GM11168 (cell line): Measurements from ENCODE around the gene ZBTB5.
"Not testable (repeated sequence)": the region's sequence is repeated elsewhere in the genome, so short reads cannot be mapped to it uniquely, and the experiment has no call there.

ENCODE experiments used
- in situ Hi-C: fragments of 300-500 bp; cut with MboI; formaldehyde crosslinking; loops from one replicate; pipeline ENCODE4 v1.12.0; 2022; ENCODE audit warnings: low sequenced_read_pairs; ENCODE audit not compliant: unreplicated experiment

Gene ZBTB5

GRCh38 chr9:37486616-37487548, 21.6 kb upstream of the ZBTB5 start:
- in situ Hi-C loops: no loop called here

- in situ Hi-C loops: no loop called here
Observed at GRCh38 chr9:37486256-37486615, 21.0 kb upstream of the ZBTB5 start.

- in situ Hi-C loops: no loop called here
Observed at GRCh38 chr9:37485389-37486255, 20.4 kb upstream of the ZBTB5 start, which contains the start of gene POLR1E. Gene POLR1E (plus strand): TSS chr9:37485948. CDS start chr9:37486048, 100 bp downstream.

GRCh38 chr9:37480759-37481158, 15.5 kb upstream of the ZBTB5 start:
- in situ Hi-C loops: no loop called here

- in situ Hi-C loops: not testable (repeated sequence)
Observed at GRCh38 chr9:37477987-37478619, 12.9 kb upstream of the ZBTB5 start.

GRCh38 chr9:37477443-37477842, 12.2 kb upstream of the ZBTB5 start:
- in situ Hi-C loops: not testable (repeated sequence)

GRCh38 chr9:37476930-37477329, 11.7 kb upstream of the ZBTB5 start:
- in situ Hi-C loops: no loop called here

- in situ Hi-C loops: no loop called here
Observed at GRCh38 chr9:37474438-37474837, 9.2 kb upstream of the ZBTB5 start.

GRCh38 chr9:37473982-37474381, 8.7 kb upstream of the ZBTB5 start:
- in situ Hi-C loops: not testable (repeated sequence)

GRCh38 chr9:37471942-37472684, 6.9 kb upstream of the ZBTB5 start:
- in situ Hi-C loops: no loop called here

- in situ Hi-C loops: no loop called here
Observed at GRCh38 chr9:37468620-37469019, 3.4 kb upstream of the ZBTB5 start.

GRCh38 chr9:37467530-37467929, 2.3 kb upstream of the ZBTB5 start:
- in situ Hi-C loops: not testable (repeated sequence)

- in situ Hi-C loops: no loop called here
Observed at GRCh38 chr9:37466037-37466709, 923 bp upstream of the ZBTB5 start.

GRCh38 chr9:37464426-37465248, 613 bp downstream of the ZBTB5 start:
- in situ Hi-C loops: no loop called here

- in situ Hi-C loops: no loop called here
Observed at GRCh38 chr9:37464006-37464405, 1.2 kb downstream of the ZBTB5 start.

GRCh38 chr9:37456817-37457216, 8.4 kb downstream of the ZBTB5 start:
- in situ Hi-C loops: no loop called here

GRCh38 chr9:37455884-37456647, 9.2 kb downstream of the ZBTB5 start:
- in situ Hi-C loops: no loop called here

GRCh38 chr9:37454238-37454637, 11.0 kb downstream of the ZBTB5 start:
- in situ Hi-C loops: no loop called here
